DND-41 (cell line): ENCODE results near the gene TTC5.

Experiments
- ATAC-seq: fragments of 200-7000 bp; cut with Tn5 transposase; 3 replicates; pipeline ENCODE4 v1.9.1; 2021; ENCODE audit warnings: low read depth; ENCODE audit not compliant: insufficient read depth
- DNase-seq: peaks from one replicate; pipeline ENCODE4 v3.0.0-alpha.2; 2020
- H2AFZ ChIP-seq: 2 replicates; pipeline ENCODE4 v1.6.0; 2012; ENCODE audit warnings: low read depth, low read length
- H3K27ac ChIP-seq: 2 replicates; pipeline ENCODE4 v1.5.1; 2012; ENCODE audit warnings: low read length, inconsistent platforms
- H3K27me3 ChIP-seq: fragments of 200-600 bp; sonication (generic); 2 replicates; pipeline ENCODE4 v1.6.0; 2012; ENCODE audit warnings: low read length, mild to moderate bottlenecking, inconsistent platforms; ENCODE audit not compliant: insufficient read depth, poor library complexity
- H3K36me3 ChIP-seq: 2 replicates; pipeline ENCODE4 v1.5.1; 2012; ENCODE audit warnings: low read length, inconsistent platforms; ENCODE audit not compliant: insufficient read depth
- H3K4me1 ChIP-seq: 2 replicates; pipeline ENCODE4 v1.5.1; 2012; ENCODE audit warnings: mild to moderate bottlenecking, low read length; ENCODE audit not compliant: insufficient read depth
- H3K4me2 ChIP-seq: 2 replicates; pipeline ENCODE4 v1.6.0; 2012; ENCODE audit warnings: mild to moderate bottlenecking, moderate library complexity, low read length, inconsistent platforms; ENCODE audit not compliant: insufficient read depth
- H3K4me3 ChIP-seq, 2 experiments: fragments of 200-600 bp in 1 of 2; shearing (Covaris generic) in 1 of 2; 2 replicates each; pipeline ENCODE4 v1.5.1; 2012 to 2016; ENCODE audit warnings: inconsistent platforms in 2 of 2, low read length in 2 of 2, mild to moderate bottlenecking in 2 of 2, low read depth in 1 of 2, moderate library complexity in 1 of 2
- H3K79me2 ChIP-seq: 2 replicates; pipeline ENCODE4 v1.6.0; 2012; ENCODE audit warnings: low read length, inconsistent platforms; ENCODE audit not compliant: insufficient read depth
- H3K9ac ChIP-seq: 2 replicates; pipeline ENCODE4 v1.6.0; 2012; ENCODE audit warnings: low read depth, mild to moderate bottlenecking, inconsistent platforms, low read length, moderate library complexity
- H3K9me3 ChIP-seq: 2 replicates; pipeline ENCODE4 v1.5.1; 2012; ENCODE audit warnings: low read length, moderate library complexity, mild to moderate bottlenecking, inconsistent platforms; ENCODE audit not compliant: insufficient read depth, severe bottlenecking
- H4K20me1 ChIP-seq: 2 replicates; pipeline ENCODE4 v1.6.0; 2012; ENCODE audit warnings: low read length; ENCODE audit not compliant: insufficient read depth
- EZH2 ChIP-seq: IDR thresholded peaks from 3 replicates; pipeline ENCODE4 v1.6.1; 2012; ENCODE audit warnings: borderline replicate concordance, low read depth, mild to moderate bottlenecking, moderate library complexity, low read length, inconsistent platforms; ENCODE audit not compliant: severe bottlenecking
- TF ChIP-seq, protein P1 (sequence below): IDR thresholded peaks from 2 replicates; pipeline ENCODE4 v1.5.1; 2012; ENCODE audit warnings: borderline replicate concordance, low read length, moderate library complexity, mild to moderate bottlenecking; ENCODE audit not compliant: poor library complexity, severe bottlenecking; ENCODE audit errors: extremely low read depth

Gene TTC5

DNA sequence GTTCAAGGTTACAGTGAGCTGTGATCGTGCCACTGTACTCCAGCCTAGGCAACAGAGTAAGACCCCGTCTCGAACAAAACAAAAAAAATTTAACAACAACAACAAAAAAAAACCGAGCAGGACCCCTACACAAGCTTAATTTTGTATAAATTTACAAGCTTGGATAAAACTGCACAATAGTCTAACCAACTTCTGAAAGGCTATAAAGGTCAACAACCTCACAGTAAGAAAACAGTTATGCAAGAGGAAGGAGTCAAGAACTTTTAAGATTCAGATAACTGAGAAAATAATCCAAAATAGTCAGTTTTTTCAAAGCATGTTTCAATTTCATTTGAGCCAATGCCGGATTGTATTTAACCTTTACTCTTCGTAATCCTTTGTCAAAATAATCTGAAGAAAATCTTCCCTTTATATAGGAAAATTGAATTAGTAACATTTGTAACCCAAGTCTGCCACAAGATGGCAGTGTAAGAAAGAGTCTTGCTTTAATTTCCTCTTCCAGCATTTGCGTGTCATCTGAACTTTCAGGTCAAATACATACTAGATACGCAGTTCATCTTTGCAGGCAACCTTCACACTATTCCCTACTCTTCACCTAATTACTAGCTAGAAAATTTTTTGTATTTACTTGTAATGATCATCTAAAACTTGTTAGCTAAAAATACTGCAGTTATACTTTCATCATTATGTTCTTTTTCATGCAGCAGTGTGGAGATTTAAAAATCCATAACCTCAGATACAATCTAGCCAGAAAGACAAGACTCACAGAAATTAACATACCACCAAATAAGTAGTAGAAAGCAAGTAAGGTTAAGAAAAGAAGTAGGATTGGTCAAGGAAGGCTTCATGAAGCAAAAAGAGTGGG lies 21.5 kb upstream of the TTC5 start:
- peaks cover 50% of the 10 kb centered on the region for H3K36me3 ChIP-seq
- H3K4me3 ChIP-seq, result no peak overlapping the region
- peak; percentile 75 for ATAC-seq

DNA sequence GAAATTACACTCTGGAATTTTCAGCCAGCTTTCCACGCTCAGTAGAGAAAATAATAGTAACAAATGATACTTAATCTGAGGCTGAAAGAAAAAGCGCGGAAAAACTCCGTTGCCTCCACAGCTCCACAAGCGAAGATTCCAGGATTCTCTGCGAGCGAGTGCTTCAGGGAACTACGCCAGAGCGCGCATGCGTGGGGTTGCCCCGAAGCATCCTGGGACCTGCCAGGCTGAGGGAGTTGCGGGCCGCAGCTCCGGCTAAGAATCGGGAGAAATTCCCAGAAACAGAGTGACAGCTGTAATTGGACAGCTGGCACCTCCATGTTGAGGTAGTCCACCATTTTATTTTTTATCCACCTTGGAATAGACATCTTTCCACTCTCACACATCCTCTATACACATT lies 12.0 kb upstream of the TTC5 start:
- Histone ChIP-seq H3K4me3 (no peak overlapping the region), H3K4me2 (no peak overlapping the region), H2AFZ (no peak overlapping the region), H3K36me3 (peaks cover 79% of the 10 kb centered on the region), H3K27ac (no peak overlapping the region), H3K79me2 (no peaks in the 10 kb centered on the region), H3K9ac (no peak overlapping the region), H3K9me3 (no peaks in the 10 kb centered on the region), H4K20me1 (peaks cover 6% of the 10 kb centered on the region; the same call in 1 of the 2 replicates), H3K4me1 (no peaks in the 10 kb centered on the region), H3K27me3 (no peaks in the 10 kb centered on the region)
- TF ChIP-seq, protein P1, sequence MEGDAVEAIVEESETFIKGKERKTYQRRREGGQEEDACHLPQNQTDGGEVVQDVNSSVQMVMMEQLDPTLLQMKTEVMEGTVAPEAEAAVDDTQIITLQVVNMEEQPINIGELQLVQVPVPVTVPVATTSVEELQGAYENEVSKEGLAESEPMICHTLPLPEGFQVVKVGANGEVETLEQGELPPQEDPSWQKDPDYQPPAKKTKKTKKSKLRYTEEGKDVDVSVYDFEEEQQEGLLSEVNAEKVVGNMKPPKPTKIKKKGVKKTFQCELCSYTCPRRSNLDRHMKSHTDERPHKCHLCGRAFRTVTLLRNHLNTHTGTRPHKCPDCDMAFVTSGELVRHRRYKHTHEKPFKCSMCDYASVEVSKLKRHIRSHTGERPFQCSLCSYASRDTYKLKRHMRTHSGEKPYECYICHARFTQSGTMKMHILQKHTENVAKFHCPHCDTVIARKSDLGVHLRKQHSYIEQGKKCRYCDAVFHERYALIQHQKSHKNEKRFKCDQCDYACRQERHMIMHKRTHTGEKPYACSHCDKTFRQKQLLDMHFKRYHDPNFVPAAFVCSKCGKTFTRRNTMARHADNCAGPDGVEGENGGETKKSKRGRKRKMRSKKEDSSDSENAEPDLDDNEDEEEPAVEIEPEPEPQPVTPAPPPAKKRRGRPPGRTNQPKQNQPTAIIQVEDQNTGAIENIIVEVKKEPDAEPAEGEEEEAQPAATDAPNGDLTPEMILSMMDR, result no peak
- TF ChIP-seq EZH2, result no peak
- ATAC-seq (no peak), DNase-seq (no peak)

More for the DNA sequence above, 21.5 kb upstream of the TTC5 start:
- no peaks in the 10 kb centered on the region for H3K9me3 ChIP-seq
- H2AFZ ChIP-seq, result no peak overlapping the region
- DNase-seq, result peak; percentile 20
- no peaks in the 10 kb centered on the region for H3K27me3 ChIP-seq
- peaks cover 39% of the 10 kb centered on the region for H3K4me1 ChIP-seq
- no peak overlapping the region for H3K27ac ChIP-seq
- TF ChIP-seq, protein P1, result peak; percentile 84
- TF ChIP-seq EZH2, result no peak
- peaks cover 16% of the 10 kb centered on the region; the same call in 1 of the 2 replicates for H4K20me1 ChIP-seq
- H3K4me2 ChIP-seq, result peak overlapping the region; percentile 20; the same call in 1 of the 2 replicates
- H3K9ac ChIP-seq, result no peak overlapping the region
- H3K79me2 ChIP-seq, result peaks cover 57% of the 10 kb centered on the region

DNA sequence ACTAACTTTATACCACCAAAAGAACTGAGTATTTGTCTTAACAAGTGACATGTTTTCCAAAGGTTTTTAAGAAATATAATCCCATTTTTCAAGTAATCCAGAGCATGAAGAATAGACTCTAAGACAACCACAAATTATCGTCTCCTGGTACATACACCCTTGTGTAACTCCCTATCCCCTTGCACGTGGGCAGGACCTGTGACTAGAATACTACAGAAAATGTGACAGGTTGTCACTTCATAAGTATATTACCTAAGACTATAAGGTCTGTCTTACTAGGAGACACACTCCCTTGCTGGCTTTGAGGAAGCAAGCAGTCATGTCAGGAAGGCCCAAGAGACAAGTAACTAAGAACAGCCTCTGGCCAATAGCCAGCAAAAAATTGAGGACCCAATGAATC lies 8.3 kb upstream of the TTC5 start:
- TF ChIP-seq EZH2, result no peak
- TF ChIP-seq, protein P1, result no peak
- Histone ChIP-seq H3K9ac (no peak overlapping the region), H3K9me3 (no peaks in the 10 kb centered on the region), H3K27me3 (no peaks in the 10 kb centered on the region), H3K27ac (no peak overlapping the region), H2AFZ (no peak overlapping the region), H4K20me1 (peaks cover 6% of the 10 kb centered on the region; the same call in 1 of the 2 replicates), H3K4me2 (no peak overlapping the region), H3K4me1 (no peaks in the 10 kb centered on the region), H3K4me3 (no peak overlapping the region), H3K36me3 (peaks cover 69% of the 10 kb centered on the region), H3K79me2 (no peaks in the 10 kb centered on the region)
- ATAC-seq, result no peak
- no peak for DNase-seq
